ENCODE results near the gene HSPA5. TPM values are rescaled to one million over a fixed set of nuclear protein-coding genes. Genes with fewer than 3 reads are reported as not detected.
"Not testable (repeated sequence)": the region's sequence is repeated elsewhere in the genome, so short reads cannot be mapped to it uniquely, and the experiment has no call there.

HSPA5 gene
- total RNA-seq, 1 donor from 2014 or later, result 620 TPM

- H3K27me3 ChIP-seq (ENCODE audit: insufficient read depth, low read length), result no peaks in the 10 kb centered on the region
- H3K4me1 Mint-ChIP-seq (ENCODE audit: low read depth, unreplicated experiment), result peaks cover 9% of the 10 kb centered on the region
- no peak overlapping the region for H2AFZ ChIP-seq (ENCODE audit: low read depth, low read length)
- no peaks in the 10 kb centered on the region for H3K36me3 ChIP-seq (ENCODE audit: insufficient read depth, low read length)
- no peaks in the 10 kb centered on the region for H3K4me1 ChIP-seq (ENCODE audit: insufficient read depth, low read length)
- H3K4me2 ChIP-seq (ENCODE audit: low read length), result no peak overlapping the region
- H3K27me3 Mint-ChIP-seq (ENCODE audit: low read depth, unreplicated experiment), result no peaks in the 10 kb centered on the region
- peaks cover 90% of the 10 kb centered on the region for H3K79me2 ChIP-seq (ENCODE audit: insufficient read depth, low read length)
- H4K20me1 ChIP-seq (ENCODE audit: insufficient read depth, low read length), result peaks cover 58% of the 10 kb centered on the region
- TF ChIP-seq CTCF (IDR thresholded peaks at IDR 0.05; ENCODE audit: insufficient read depth, low read depth, low read length) (no peak), EZH2 (IDR thresholded peaks at IDR 0.05; ENCODE audit: insufficient read depth, low read length) (no peak)
- H3K4me3 Mint-ChIP-seq (ENCODE audit: unreplicated experiment), result no peak overlapping the region
- peaks cover 3% of the 10 kb centered on the region for H3K36me3 Mint-ChIP-seq (ENCODE audit: low read depth, unreplicated experiment)
- H3K27ac Mint-ChIP-seq (ENCODE audit: unreplicated experiment), result peak overlapping the region; percentile 47
- H3K9me3 ChIP-seq (ENCODE audit: insufficient read depth, low read depth, low read length), result no peaks in the 10 kb centered on the region
- DNase-seq (ENCODE audit: low read depth) (no peak), FAIRE-seq (no peak)
- H3K9me3 Mint-ChIP-seq (ENCODE audit: unreplicated experiment), result no peaks in the 10 kb centered on the region
- no peak overlapping the region for H3K9ac ChIP-seq (ENCODE audit: low read length)
- H3K27ac ChIP-seq (ENCODE audit: low read depth, low read length), result no peak overlapping the region
- H3K4me3 ChIP-seq (ENCODE audit: insufficient read depth, low read depth, low read length), result no peak overlapping the region
Measured at GRCh38 chr9:125268394-125269013, 27.4 kb upstream of the HSPA5 start.

- peak overlapping the region; percentile 80 for H3K27ac Mint-ChIP-seq (ENCODE audit: unreplicated experiment)
- H3K9me3 Mint-ChIP-seq (ENCODE audit: unreplicated experiment), result not testable (repeated sequence)
Measured at GRCh38 chr9:125264068-125264467, 22.9 kb upstream of the HSPA5 start.

GRCh38 chr9:125262294-125262991 lies 21.3 kb upstream of the HSPA5 start:
- Histone ChIP-seq H3K4me3 (ENCODE audit: insufficient read depth, low read depth, low read length) (peak overlapping the region; percentile 84), H3K4me2 (ENCODE audit: low read length) (peak overlapping the region; percentile 82), H2AFZ (ENCODE audit: low read depth, low read length) (peak overlapping the region; percentile 91), H3K27me3 (ENCODE audit: insufficient read depth, low read length) (no peaks in the 10 kb centered on the region), H3K9ac (ENCODE audit: low read length) (peak overlapping the region; percentile 94), H3K4me1 (ENCODE audit: insufficient read depth, low read length) (peaks cover 7% of the 10 kb centered on the region), H3K79me2 (ENCODE audit: insufficient read depth, low read length) (peaks cover 55% of the 10 kb centered on the region), H3K27ac (ENCODE audit: low read depth, low read length) (peak overlapping the region; percentile 62), H3K9me3 (ENCODE audit: insufficient read depth, low read depth, low read length) (no peaks in the 10 kb centered on the region), H3K36me3 (ENCODE audit: insufficient read depth, low read length) (no peaks in the 10 kb centered on the region), H4K20me1 (ENCODE audit: insufficient read depth, low read length) (peaks cover 42% of the 10 kb centered on the region)
- FAIRE-seq (no peak), DNase-seq (ENCODE audit: low read depth) (no peak)
- Mint-ChIP-seq H3K36me3 (ENCODE audit: low read depth, unreplicated experiment) (peaks cover 2% of the 10 kb centered on the region), H3K27me3 (ENCODE audit: low read depth, unreplicated experiment) (no peaks in the 10 kb centered on the region), H3K27ac (ENCODE audit: unreplicated experiment) (peak overlapping the region; percentile 82), H3K4me1 (ENCODE audit: low read depth, unreplicated experiment) (peaks cover 11% of the 10 kb centered on the region), H3K9me3 (ENCODE audit: unreplicated experiment) (no peaks in the 10 kb centered on the region), H3K4me3 (ENCODE audit: unreplicated experiment) (peak overlapping the region; percentile 98)
- TF ChIP-seq CTCF (IDR thresholded peaks at IDR 0.05; ENCODE audit: insufficient read depth, low read depth, low read length) (no peak), EZH2 (IDR thresholded peaks at IDR 0.05; ENCODE audit: insufficient read depth, low read length) (no peak)

More at GRCh38 chr9:125264068-125264467, 22.9 kb upstream of the HSPA5 start:
- H2AFZ ChIP-seq (ENCODE audit: low read depth, low read length); H3K36me3 Mint-ChIP-seq (ENCODE audit: low read depth, unreplicated experiment); H3K4me1 ChIP-seq (ENCODE audit: insufficient read depth, low read length); H3K4me3 ChIP-seq (ENCODE audit: insufficient read depth, low read depth, low read length); H3K36me3 ChIP-seq (ENCODE audit: insufficient read depth, low read length); H3K27ac ChIP-seq (ENCODE audit: low read depth, low read length); DNase-seq (ENCODE audit: low read depth); H3K9me3 ChIP-seq (ENCODE audit: insufficient read depth, low read depth, low read length); H3K27me3 ChIP-seq (ENCODE audit: insufficient read depth, low read length); FAIRE-seq; H3K27me3 Mint-ChIP-seq (ENCODE audit: low read depth, unreplicated experiment); H3K9ac ChIP-seq (ENCODE audit: low read length); H3K4me2 ChIP-seq (ENCODE audit: low read length): not testable (repeated sequence)
- Mint-ChIP-seq H3K4me3 (ENCODE audit: unreplicated experiment) (peak overlapping the region; percentile 62), H3K4me1 (ENCODE audit: low read depth, unreplicated experiment) (peaks cover 11% of the 10 kb centered on the region)
- Histone ChIP-seq H4K20me1 (ENCODE audit: insufficient read depth, low read length) (peaks cover 54% of the 10 kb centered on the region), H3K79me2 (ENCODE audit: insufficient read depth, low read length) (peaks cover 71% of the 10 kb centered on the region)

Data from astrocyte (in vitro differentiated cells and primary cell).